ENCODE data around the gene FKBP5.

- TF ChIP-seq, protein P1, sequence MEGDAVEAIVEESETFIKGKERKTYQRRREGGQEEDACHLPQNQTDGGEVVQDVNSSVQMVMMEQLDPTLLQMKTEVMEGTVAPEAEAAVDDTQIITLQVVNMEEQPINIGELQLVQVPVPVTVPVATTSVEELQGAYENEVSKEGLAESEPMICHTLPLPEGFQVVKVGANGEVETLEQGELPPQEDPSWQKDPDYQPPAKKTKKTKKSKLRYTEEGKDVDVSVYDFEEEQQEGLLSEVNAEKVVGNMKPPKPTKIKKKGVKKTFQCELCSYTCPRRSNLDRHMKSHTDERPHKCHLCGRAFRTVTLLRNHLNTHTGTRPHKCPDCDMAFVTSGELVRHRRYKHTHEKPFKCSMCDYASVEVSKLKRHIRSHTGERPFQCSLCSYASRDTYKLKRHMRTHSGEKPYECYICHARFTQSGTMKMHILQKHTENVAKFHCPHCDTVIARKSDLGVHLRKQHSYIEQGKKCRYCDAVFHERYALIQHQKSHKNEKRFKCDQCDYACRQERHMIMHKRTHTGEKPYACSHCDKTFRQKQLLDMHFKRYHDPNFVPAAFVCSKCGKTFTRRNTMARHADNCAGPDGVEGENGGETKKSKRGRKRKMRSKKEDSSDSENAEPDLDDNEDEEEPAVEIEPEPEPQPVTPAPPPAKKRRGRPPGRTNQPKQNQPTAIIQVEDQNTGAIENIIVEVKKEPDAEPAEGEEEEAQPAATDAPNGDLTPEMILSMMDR (conservative IDR thresholded peaks at IDR 0.05 in 1 of 2, IDR thresholded peaks at IDR 0.05 in 1 of 2; ENCODE audit: low read depth in 1 of 2, low read length in 2 of 2), result no peak
- TF ChIP-seq EZH2 (IDR thresholded peaks at IDR 0.05; ENCODE audit: low read length, missing control alignments), result no peak
Observed at GRCh38 chr6:35547676-35548075, 141.0 kb downstream of the FKBP5 start.

Data from fibroblast of lung (primary cell).